ENCODE measurements around the gene FANCG. TPM values are rescaled to one million over a fixed set of nuclear protein-coding genes. Genes with fewer than 3 reads are reported as not detected.

The FANCG gene
- total and polyA plus RNA-seq, 2 of the 8 experiments (the other 6 are each of a cell fraction or from before 2014, with no cell fraction given): 66.6 to 87.1 TPM

DNA sequence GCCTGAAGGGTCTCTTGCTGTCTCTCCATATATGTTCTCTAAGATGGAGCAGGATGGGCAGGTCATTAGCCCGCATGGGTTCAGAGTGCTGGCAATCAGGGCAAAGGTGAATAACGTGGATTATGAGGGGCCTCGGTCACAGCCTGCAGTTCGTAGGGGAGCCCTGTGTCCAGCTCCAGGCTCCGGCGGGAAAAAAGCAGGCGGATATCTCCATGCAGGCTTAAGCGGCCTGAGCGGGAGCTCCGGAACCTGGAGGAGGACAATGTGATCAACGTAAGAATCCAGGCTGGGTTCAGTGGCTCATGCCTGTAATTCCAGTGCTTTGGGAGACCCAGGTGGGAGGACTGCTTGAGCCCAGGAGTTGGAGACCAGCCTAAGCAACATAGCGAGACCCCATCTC lies 25.4 kb upstream of the FANCG start (continued):
- TF ChIP-seq CHD7 (IDR thresholded peaks at IDR 0.05; ENCODE audit: insufficient replicate concordance, low read length) (no peak), PHF8 (conservative IDR thresholded peaks at IDR 0.05; ENCODE audit: low read depth, low read length) (no peak), ASH2L (IDR thresholded peaks at IDR 0.05; ENCODE audit: low read length) (no peak), NANOG (IDR thresholded peaks at IDR 0.05; ENCODE audit: insufficient read depth, low read depth, low read length, poor library complexity, severe bottlenecking) (no peak), ZNF274 (IDR thresholded peaks at IDR 0.05; ENCODE audit: borderline replicate concordance, extremely low read depth, low read length) (no peak), GABPA (IDR thresholded peaks at IDR 0.05; ENCODE audit: borderline replicate concordance, insufficient read depth, low read length) (no peak), SUZ12 (IDR thresholded peaks at IDR 0.05; ENCODE audit: low read length) (no peak), JUN (IDR thresholded peaks at IDR 0.05; ENCODE audit: low read depth, low read length) (no peak), NRF1 (IDR thresholded peaks at IDR 0.05; ENCODE audit: low read depth, low read length) (no peak), SAP30 (IDR thresholded peaks at IDR 0.05; ENCODE audit: insufficient read depth, insufficient replicate concordance, low read length) (no peak), SIX5 (IDR thresholded peaks at IDR 0.05; ENCODE audit: low read depth, low read length) (no peak), TCF12 (IDR thresholded peaks at IDR 0.05; ENCODE audit: low read depth, low read length) (no peak)

Data from H1 (cell line).